H1 (cell line): ENCODE results near the gene MAP4K5. TPM values are rescaled to one million over a fixed set of nuclear protein-coding genes. Genes with fewer than 3 reads are reported as not detected.

ENCODE experiments used
- ASH2L ChIP-seq: fragments of 200-600, 300-600 bp; sonication (generic); IDR thresholded peaks from one replicate; pipeline ENCODE4 v1.7.1; 2017; ENCODE audit warnings: low read length
- BACH1 ChIP-seq: IDR thresholded peaks from 2 replicates; pipeline ENCODE4 v1.6.1; 2012; ENCODE audit warnings: low read length, improper control_type of control experiment
- BRCA1 ChIP-seq: IDR thresholded peaks from 2 replicates; pipeline ENCODE4 v1.6.1; 2012; ENCODE audit warnings: low read depth, low read length, improper control_type of control experiment
- E2F6 ChIP-seq: IDR thresholded peaks from 2 replicates; pipeline ENCODE4 v1.6.1; 2012; ENCODE audit warnings: inconsistent platforms
- EGR1 ChIP-seq: IDR thresholded peaks from 2 replicates; pipeline ENCODE4 v1.6.1; 2011; ENCODE audit warnings: low read depth, low read length, borderline replicate concordance
- EZH2 ChIP-seq: fragments of 200-600 bp; sonication (generic); IDR thresholded peaks from 2 replicates; pipeline ENCODE4 v1.7.1; 2012; ENCODE audit warnings: low read depth, mild to moderate bottlenecking, moderate library complexity, low read length, inconsistent platforms; ENCODE audit not compliant: severe bottlenecking
- HDAC2 ChIP-seq, 2 experiments: fragments of 300-600 bp in 1 of 2; sonication (generic) in 1 of 2; IDR thresholded peaks; 2 replicates each; pipeline ENCODE4 v1.6.1; 2011 to 2012; ENCODE audit warnings: low read depth in 2 of 2, low read length in 2 of 2, mild to moderate bottlenecking in 2 of 2, moderate library complexity in 2 of 2, borderline replicate concordance in 1 of 2, inconsistent platforms in 1 of 2
- HDAC6 ChIP-seq: IDR thresholded peaks from one replicate; pipeline ENCODE4 v1.7.1; 2012; ENCODE audit warnings: low read depth, mild to moderate bottlenecking, inconsistent platforms, low read length, moderate library complexity
- JUN ChIP-seq: IDR thresholded peaks from 2 replicates; pipeline ENCODE4 v1.6.1; 2011; ENCODE audit warnings: low read depth, mild to moderate bottlenecking, improper control_type of control experiment, low read length
- KDM1A ChIP-seq: fragments of 200-600, 300-600 bp; sonication (generic); IDR thresholded peaks from 2 replicates; pipeline ENCODE4 v1.7.1; 2016; ENCODE audit warnings: mild to moderate bottlenecking, low read length, borderline replicate concordance
- MAX ChIP-seq: IDR thresholded peaks from 2 replicates; pipeline ENCODE4 v1.6.1; 2012; ENCODE audit warnings: inconsistent platforms
- POU5F1 ChIP-seq: IDR thresholded peaks from 2 replicates; pipeline ENCODE4 v1.6.1; 2011; ENCODE audit warnings: low read depth, mild to moderate bottlenecking, low read length, moderate library complexity
- RNF2 ChIP-seq: fragments of 200-900, 300-1000 bp; sonication (generic); IDR thresholded peaks from 2 replicates; pipeline ENCODE4 v1.7.1; 2016; ENCODE audit warnings: borderline replicate concordance, low read depth, mild to moderate bottlenecking, antibody characterized with exemption, low read length; ENCODE audit not compliant: poor library complexity, severe bottlenecking; ENCODE audit errors: missing control alignments
- SAP30 ChIP-seq: fragments of 300-600 bp; sonication (generic); IDR thresholded peaks from 2 replicates; pipeline ENCODE4 v1.7.1; 2012; ENCODE audit warnings: low read length, moderate library complexity, mild to moderate bottlenecking, inconsistent platforms; ENCODE audit not compliant: insufficient read depth, insufficient replicate concordance
- SIX5 ChIP-seq: IDR thresholded peaks from 2 replicates; pipeline ENCODE4 v1.6.1; 2011; ENCODE audit warnings: mild to moderate bottlenecking, low read depth, low read length
- SP1 ChIP-seq: IDR thresholded peaks from 2 replicates; pipeline ENCODE4 v1.6.1; 2011; ENCODE audit warnings: low read depth, low read length
- SP2 ChIP-seq: IDR thresholded peaks from 2 replicates; pipeline ENCODE4 v1.6.1; 2012; ENCODE audit warnings: mild to moderate bottlenecking, low read length, inconsistent platforms
- SRF ChIP-seq: IDR thresholded peaks from 2 replicates; pipeline ENCODE4 v1.6.1; 2011; ENCODE audit warnings: mild to moderate bottlenecking, low read depth, low read length, moderate library complexity
- TAF1 ChIP-seq: IDR thresholded peaks from 2 replicates; pipeline ENCODE4 v1.6.1; 2011; ENCODE audit warnings: mild to moderate bottlenecking, low read depth, low read length
- TAF7 ChIP-seq: optimal IDR thresholded peaks from 2 replicates; pipeline ENCODE3; 2011; ENCODE audit warnings: low read depth, mild to moderate bottlenecking, inconsistent platforms, low read length, moderate library complexity, borderline replicate concordance
- TEAD4 ChIP-seq: IDR thresholded peaks from 2 replicates; pipeline ENCODE4 v1.6.1; 2012; ENCODE audit warnings: low read depth, low read length, inconsistent platforms, mixed read lengths
- USF2 ChIP-seq: IDR thresholded peaks from 2 replicates; pipeline ENCODE4 v1.6.1; 2011; ENCODE audit warnings: low read length, improper control_type of control experiment
- YY1 ChIP-seq: IDR thresholded peaks from 2 replicates; pipeline ENCODE4 v1.6.1; 2011; ENCODE audit warnings: low read depth, mild to moderate bottlenecking, low read length
- polyA plus RNA-seq, 7 experiments: library from polyadenylated mRNA; depleted of rRNA in 3 of 7; stranded (reverse) in 5 of 7; unstranded in 2 of 7; fragments of >200 nt in 5 of 7; fragments of 200-250 nt in 2 of 7; gene quantifications; 1 replicate in 5 of 7; 2 replicates in 1 of 7; 4 replicates in 1 of 7; pipeline versions ENCODE4 v1.2.1 to v1.2.3, GENCODE V29; 2011 to 2013; ENCODE audit warnings: missing spikeins in 2 of 7, mixed read lengths in 2 of 7
- total RNA-seq: library from RNA; stranded (reverse); fragmentation: NEBNext Ultra II Directional; extraction: Animal tissue kit (Norgen Biotek cat#: 25700); gene quantifications from 2 replicates; pipeline ENCODE4 v1.2.1, GENCODE V29; 2021

MAP4K5 gene
- total and polyA plus RNA-seq, 2 of the 8 experiments (the other 6 are each of a cell fraction or from before 2014, with no cell fraction given): 7.6 to 34.5 TPM

- TF ChIP-seq EZH2 (peak; percentile 29), KDM1A (no peak), POU5F1 (no peak), TEAD4 (no peak), TAF1 (peak; percentile 22; the same call in 1 of the 2 replicates), SP2 (no peak), SP1 (no peak), YY1 (peak; percentile 15; the same call in 1 of the 2 replicates), BRCA1 (no peak), HDAC2 (IDR thresholded peaks at IDR 0.05; ENCODE audit: borderline replicate concordance in 1 of 2, low read depth in 2 of 2, low read length in 2 of 2) (no peak), RNF2 (no peak), SRF (no peak), SIX5 (no peak), HDAC6 (no peak), ASH2L (peak; percentile 93), EGR1 (no peak), E2F6 (peak; percentile 91), BACH1 (no peak), MAX (peak; percentile 98), SAP30 (no peak), TAF7 (no peak), USF2 (peak; percentile 45), JUN (no peak)
Measured at GRCh38 chr14:50396631-50397389, 135.6 kb downstream of the MAP4K5 start, which contains the start of gene CDKL1 (continued).
